ENCODE results near the gene NAXD.

The NAXD gene

GRCh38 chr13:110574161-110574560, 41.2 kb upstream of the NAXD start:
- no peaks in the 10 kb centered on the region for H3K36me3 ChIP-seq (replicated peaks; ENCODE audit: insufficient read depth, low read length)
- no peaks in the 10 kb centered on the region for H3K79me2 ChIP-seq (ENCODE audit: low read length)
- no peak overlapping the region for H3K9ac ChIP-seq (ENCODE audit: low read length)
- no peaks in the 10 kb centered on the region for H3K27me3 ChIP-seq (replicated peaks; ENCODE audit: insufficient read depth, low read length)
- no peak for DNase-seq
- H3K9me2 ChIP-seq (replicated peaks; ENCODE audit: insufficient read depth, low read length), result no peaks in the 10 kb centered on the region
- no peaks in the 10 kb centered on the region for H3K9me3 ChIP-seq (replicated peaks; ENCODE audit: insufficient read depth, low read length)
- no peak overlapping the region for H3K4me3 ChIP-seq (ENCODE audit: low read length)
- no peak overlapping the region for H3K4me2 ChIP-seq (ENCODE audit: low read depth, low read length)
- H3K4me1 ChIP-seq (ENCODE audit: low read length), result no peaks in the 10 kb centered on the region
- H4K20me1 ChIP-seq (ENCODE audit: insufficient read depth, low read length), result no peaks in the 10 kb centered on the region
- H2AFZ ChIP-seq (ENCODE audit: low read length), result no peak overlapping the region
- no peaks in the 10 kb centered on the region; the same call in 1 of the 2 replicates for H3F3A ChIP-seq (ENCODE audit: insufficient read depth, low read length)
- TF ChIP-seq, protein P1, sequence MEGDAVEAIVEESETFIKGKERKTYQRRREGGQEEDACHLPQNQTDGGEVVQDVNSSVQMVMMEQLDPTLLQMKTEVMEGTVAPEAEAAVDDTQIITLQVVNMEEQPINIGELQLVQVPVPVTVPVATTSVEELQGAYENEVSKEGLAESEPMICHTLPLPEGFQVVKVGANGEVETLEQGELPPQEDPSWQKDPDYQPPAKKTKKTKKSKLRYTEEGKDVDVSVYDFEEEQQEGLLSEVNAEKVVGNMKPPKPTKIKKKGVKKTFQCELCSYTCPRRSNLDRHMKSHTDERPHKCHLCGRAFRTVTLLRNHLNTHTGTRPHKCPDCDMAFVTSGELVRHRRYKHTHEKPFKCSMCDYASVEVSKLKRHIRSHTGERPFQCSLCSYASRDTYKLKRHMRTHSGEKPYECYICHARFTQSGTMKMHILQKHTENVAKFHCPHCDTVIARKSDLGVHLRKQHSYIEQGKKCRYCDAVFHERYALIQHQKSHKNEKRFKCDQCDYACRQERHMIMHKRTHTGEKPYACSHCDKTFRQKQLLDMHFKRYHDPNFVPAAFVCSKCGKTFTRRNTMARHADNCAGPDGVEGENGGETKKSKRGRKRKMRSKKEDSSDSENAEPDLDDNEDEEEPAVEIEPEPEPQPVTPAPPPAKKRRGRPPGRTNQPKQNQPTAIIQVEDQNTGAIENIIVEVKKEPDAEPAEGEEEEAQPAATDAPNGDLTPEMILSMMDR (IDR thresholded peaks at IDR 0.05; ENCODE audit: low read length), result no peak
- no peak overlapping the region for H3K27ac ChIP-seq (ENCODE audit: low read length)

GRCh38 chr13:110575322-110576069, 39.8 kb upstream of the NAXD start:
- TF ChIP-seq, protein P1 (IDR thresholded peaks at IDR 0.05; ENCODE audit: low read length), result no peak
- no peak for TF ChIP-seq EZH2phosphoT487 (IDR thresholded peaks at IDR 0.05; ENCODE audit: low read length)
- TF ChIP-seq EZH2 (optimal IDR thresholded peaks at IDR 0.05; ENCODE audit: low read depth, low read length), result no peak
- Histone ChIP-seq H3F3A (ENCODE audit: insufficient read depth, low read length) (no peaks in the 10 kb centered on the region; the same call in 1 of the 2 replicates), H3K4me2 (ENCODE audit: low read depth, low read length) (peak overlapping the region; percentile 11; the same call in 1 of the 2 replicates), H4K20me1 (ENCODE audit: insufficient read depth, low read length) (no peaks in the 10 kb centered on the region), H3K27me3 (replicated peaks; ENCODE audit: insufficient read depth, low read length) (no peaks in the 10 kb centered on the region), H3K9me2 (replicated peaks; ENCODE audit: insufficient read depth, low read length) (no peaks in the 10 kb centered on the region), H3K79me2 (ENCODE audit: low read length) (no peaks in the 10 kb centered on the region), H3K36me3 (replicated peaks; ENCODE audit: insufficient read depth, low read length) (no peaks in the 10 kb centered on the region), H3K9me3 (replicated peaks; ENCODE audit: insufficient read depth, low read length) (no peaks in the 10 kb centered on the region), H3K4me3 (ENCODE audit: low read length) (no peak overlapping the region), H2AFZ (ENCODE audit: low read length) (peak overlapping the region; percentile 1), H3K4me1 (ENCODE audit: low read length) (no peaks in the 10 kb centered on the region), H3K9ac (ENCODE audit: low read length) (no peak overlapping the region; the same call in 1 of the 2 replicates), H3K27ac (ENCODE audit: low read length) (peak overlapping the region; percentile 31; the same call in 1 of the 2 replicates)
- DNase-seq, result no peak

DNA sequence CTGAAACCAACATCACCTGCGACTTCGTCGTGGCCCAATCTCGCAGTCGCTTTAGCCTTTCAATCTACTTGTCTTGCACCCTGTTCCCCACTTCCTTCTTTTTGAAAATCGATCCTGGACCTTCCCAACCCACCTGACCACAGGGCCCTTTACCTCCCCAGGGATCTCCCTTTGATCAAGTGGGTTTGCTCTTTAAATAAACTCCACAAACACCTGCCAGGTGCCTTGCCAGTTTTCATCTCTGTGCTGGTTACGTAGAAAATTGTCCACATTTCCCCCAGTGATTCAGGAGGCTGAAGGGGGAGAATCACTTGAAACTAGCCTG, 39.3 kb upstream of the NAXD start:
- H3K79me2 ChIP-seq (ENCODE audit: low read length), result no peaks in the 10 kb centered on the region
- no peaks in the 10 kb centered on the region for H3K36me3 ChIP-seq (replicated peaks; ENCODE audit: insufficient read depth, low read length)
- peak overlapping the region; percentile 1 for H2AFZ ChIP-seq (ENCODE audit: low read length)
- DNase-seq, result no peak
- no peaks in the 10 kb centered on the region for H3K9me2 ChIP-seq (replicated peaks; ENCODE audit: insufficient read depth, low read length)
- peak overlapping the region; percentile 31; the same call in 1 of the 2 replicates for H3K27ac ChIP-seq (ENCODE audit: low read length)
- H3K9me3 ChIP-seq (replicated peaks; ENCODE audit: insufficient read depth, low read length), result no peaks in the 10 kb centered on the region
- no peaks in the 10 kb centered on the region; the same call in 1 of the 2 replicates for H3F3A ChIP-seq (ENCODE audit: insufficient read depth, low read length)
- no peaks in the 10 kb centered on the region for H4K20me1 ChIP-seq (ENCODE audit: insufficient read depth, low read length)
- no peak overlapping the region for H3K4me3 ChIP-seq (ENCODE audit: low read length)
- no peaks in the 10 kb centered on the region for H3K27me3 ChIP-seq (replicated peaks; ENCODE audit: insufficient read depth, low read length)
- H3K9ac ChIP-seq (ENCODE audit: low read length), result no peak overlapping the region; the same call in 1 of the 2 replicates
- TF ChIP-seq EZH2phosphoT487 (IDR thresholded peaks at IDR 0.05; ENCODE audit: low read length) (no peak), EZH2 (optimal IDR thresholded peaks at IDR 0.05; ENCODE audit: low read depth, low read length) (no peak)
- TF ChIP-seq, protein P1 (IDR thresholded peaks at IDR 0.05; ENCODE audit: low read length), result no peak
- H3K4me2 ChIP-seq (ENCODE audit: low read depth, low read length), result peak overlapping the region; percentile 11; the same call in 1 of the 2 replicates
- no peaks in the 10 kb centered on the region for H3K4me1 ChIP-seq (ENCODE audit: low read length)
